Measurements from ENCODE around the gene CACNG4.
A peak's percentile ranks its signal among the peaks of the same experiment; 100 is the strongest.

The CACNG4 gene

DNA sequence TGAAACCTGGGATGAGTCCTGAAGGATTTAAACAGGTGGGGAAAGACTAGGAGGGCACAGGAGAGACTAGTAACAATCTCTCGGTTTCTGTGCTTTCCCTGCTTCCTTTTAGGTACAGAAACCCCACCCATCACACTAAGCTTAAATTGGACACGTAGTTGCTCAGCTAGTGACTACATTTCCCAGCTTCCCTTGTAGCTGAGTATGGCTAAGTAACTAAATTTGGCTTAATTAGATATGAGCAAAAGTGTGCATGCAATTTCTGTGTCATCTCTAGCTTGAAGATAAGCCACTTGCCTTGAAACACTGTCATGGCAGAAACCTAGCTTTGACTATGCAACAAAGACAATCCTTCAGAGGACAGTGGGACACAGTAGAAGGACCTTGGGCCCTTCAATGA is 116.3 kb downstream of the CACNG4 start:
- Mint-ChIP-seq H3K4me3 (no peak overlapping the region), H3K9me3 (no peaks in the 10 kb centered on the region), H3K27me3 (no peaks in the 10 kb centered on the region), H3K4me1 (peaks cover 10% of the 10 kb centered on the region), H3K27ac (peak overlapping the region; percentile 53), H3K36me3 (peaks cover 43% of the 10 kb centered on the region)
- no peak for ATAC-seq

DNA sequence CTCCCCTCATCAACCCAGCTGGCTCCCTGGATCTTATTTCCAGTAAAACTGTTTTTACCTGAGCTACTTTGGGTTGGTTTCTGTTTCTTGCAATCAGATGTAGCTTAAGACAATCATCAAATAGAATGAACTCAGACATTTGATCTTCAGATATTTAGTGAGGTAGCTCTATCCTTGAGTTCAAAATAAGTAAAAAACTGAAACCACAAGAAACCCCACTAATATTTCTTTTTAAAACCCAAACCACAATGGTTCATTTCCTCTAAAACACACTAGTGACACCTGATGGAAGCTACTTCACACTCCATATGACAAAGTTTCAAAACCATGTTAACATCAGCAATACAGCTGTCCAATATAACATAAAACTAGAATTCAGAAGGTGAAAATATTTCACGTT is 117.6 kb downstream of the CACNG4 start:
- Mint-ChIP-seq H3K4me3 (no peak overlapping the region), H3K27me3 (no peaks in the 10 kb centered on the region), H3K27ac (peak overlapping the region; percentile 53), H3K4me1 (peaks cover 14% of the 10 kb centered on the region), H3K9me3 (no peaks in the 10 kb centered on the region), H3K36me3 (peaks cover 39% of the 10 kb centered on the region)
- peak; percentile 36 for ATAC-seq
